HCT116 (cell line): ENCODE results near the gene GPRC5B. TPM values are rescaled to one million over a fixed set of nuclear protein-coding genes. Genes with fewer than 3 reads are reported as not detected.
A peak's percentile ranks its signal among the peaks of the same experiment; 100 is the strongest.

Source experiments
- ATAC-seq: fragments of 200-7000 bp; cut with Tn5 transposase; 2 replicates; pipeline ENCODE4 v1.9.1; 2020; ENCODE audit warnings: mild to moderate bottlenecking, moderate library complexity
- BruUV-seq: library from RNA; stranded (reverse); fragments of 400-500 nt; replicated peaks from 2 replicates; lab custom pipeline; 2021; lab: Mats Ljungman, UMichigan
- CTCF ChIA-PET: fragments of 300-600 bp; sonication (Branson Sonifier 250); formaldehyde crosslinking; loops from one replicate; lab custom pipeline; 2021; ENCODE audit warnings: antibody characterized with exemption; lab: Charles Lee
- POLR2A ChIA-PET: fragments of 300-600, 350-600 bp; sonication (Branson Sonifier 250); formaldehyde crosslinking; loops from one replicate; lab custom pipeline; 2021; ENCODE audit warnings: antibody characterized with exemption; lab: Charles Lee
- RAD21 ChIA-PET, 2 experiments: fragments of 300-600 bp; sonication (Branson Sonifier 250); formaldehyde crosslinking; loops; one replicate each; lab custom pipeline; 2023; ENCODE audit warnings: low total read pairs in 2 of 2; ENCODE audit not compliant: uncharacterized antibody in 2 of 2, unreplicated experiment in 2 of 2, low non-redundant PET in 1 of 2; lab: Charles Lee
- DNase-seq: peaks from one replicate; pipeline ENCODE4 v3.0.0-alpha.2; 2010; ENCODE audit warnings: low read depth, low spot score
- H2AFZ ChIP-seq: fragments of 200-600 bp; shearing (Covaris generic), sonication (generic); 2 replicates; pipeline ENCODE4 v1.6.1; 2017; ENCODE audit warnings: low read depth, mixed run types, mixed read lengths, antibody characterized with exemption, low read length; ENCODE audit not compliant: poor library complexity, severe bottlenecking
- H3K27ac ChIP-seq: 2 replicates; pipeline ENCODE4 v1.5.1; 2012; ENCODE audit warnings: low read depth, low read length
- H3K27me3 ChIP-seq: fragments of 200-600 bp; sonication (generic); 2 replicates; pipeline ENCODE4 v1.6.1; 2016; ENCODE audit warnings: mixed run types, low read length, mixed read lengths; ENCODE audit not compliant: insufficient read depth
- H3K36me3 ChIP-seq, 2 experiments: fragments of 200-500 bp in 1 of 2; fragments of 200-600 bp in 1 of 2; sonication (Bioruptor generic) in 1 of 2; sonication (generic) in 1 of 2; 2 replicates each; pipeline versions ENCODE4 v1.5.1 to v1.6.1; 2014 to 2016; ENCODE audit warnings: low read length in 2 of 2, inconsistent platforms in 1 of 2, mixed read lengths in 1 of 2, mixed run types in 1 of 2; ENCODE audit not compliant: insufficient read depth in 2 of 2, control insufficient read depth in 1 of 2
- H3K4me1 ChIP-seq, 2 experiments: fragments of 200-600 bp in 1 of 2; sonication (generic) in 1 of 2; 2 replicates each; pipeline versions ENCODE4 v1.5.1 to v1.6.1; 2012 to 2017; ENCODE audit warnings: low read length in 2 of 2, inconsistent platforms in 1 of 2, mild to moderate bottlenecking in 1 of 2, mixed read lengths in 1 of 2, mixed run types in 1 of 2, moderate library complexity in 1 of 2; ENCODE audit not compliant: insufficient read depth in 2 of 2, control insufficient read depth in 1 of 2
- H3K4me2 ChIP-seq: fragments of 200-600 bp; sonication (generic); 2 replicates; pipeline ENCODE4 v1.6.1; 2017; ENCODE audit warnings: mixed run types, low read length, mixed read lengths
- H3K4me3 ChIP-seq, 2 experiments: fragments of 200-600 bp in 1 of 2; sonication (generic) in 1 of 2; replicated peaks in 1 of 2; 2 replicates each; pipeline ENCODE4 v1.5.1; 2011 to 2016; ENCODE audit warnings: low read length in 2 of 2, control low read depth in 1 of 2, low read depth in 1 of 2, mild to moderate bottlenecking in 1 of 2, mixed read lengths in 1 of 2, mixed run types in 1 of 2
- H3K79me2 ChIP-seq: fragments of 200-600 bp; sonication (generic); 2 replicates; pipeline ENCODE4 v1.6.1; 2017; ENCODE audit warnings: mild to moderate bottlenecking, mixed run types, low read length, moderate library complexity, mixed read lengths; ENCODE audit not compliant: insufficient read depth
- H3K9ac ChIP-seq: fragments of 200-600 bp; sonication (generic); 2 replicates; pipeline ENCODE4 v1.6.1; 2016; ENCODE audit warnings: low read length, mixed read lengths
- H3K9me2 ChIP-seq: fragments of 200-600 bp; sonication (generic), shearing (Covaris generic); 2 replicates; pipeline ENCODE4 v1.6.1; 2017; ENCODE audit warnings: mixed run types, mild to moderate bottlenecking, moderate library complexity; ENCODE audit not compliant: insufficient read depth
- H3K9me3 ChIP-seq, 2 experiments: fragments of 200-500 bp in 1 of 2; fragments of 200-600 bp in 1 of 2; sonication (Bioruptor generic) in 1 of 2; sonication (generic) in 1 of 2; 2 replicates each; pipeline ENCODE4 v1.6.1; 2014 to 2017; ENCODE audit warnings: low read length in 2 of 2, mixed read lengths in 2 of 2, inconsistent platforms in 1 of 2, low read depth in 1 of 2, mild to moderate bottlenecking in 1 of 2, mixed run types in 1 of 2, moderate library complexity in 1 of 2; ENCODE audit not compliant: control insufficient read depth in 1 of 2, insufficient read depth in 1 of 2
- H4K20me1 ChIP-seq: fragments of 200-600 bp; sonication (generic), shearing (Covaris generic); 2 replicates; pipeline ENCODE4 v1.6.1; 2017; ENCODE audit warnings: mixed run types, mild to moderate bottlenecking, moderate library complexity; ENCODE audit not compliant: insufficient read depth
- CBX3 ChIP-seq: IDR thresholded peaks from 2 replicates; pipeline ENCODE4 v1.6.1; 2012; ENCODE audit warnings: low read depth
- CEBPB ChIP-seq: IDR thresholded peaks from 2 replicates; pipeline ENCODE4 v1.6.1; 2012; ENCODE audit warnings: low read depth
- CTCF ChIP-seq, 3 experiments: fragments of 200-600 bp in 1 of 3; sonication (generic) in 1 of 3; IDR thresholded peaks in 2 of 3; conservative IDR thresholded peaks in 1 of 3; 2 replicates each; pipeline ENCODE4 v1.5.1; 2012 to 2017; ENCODE audit warnings: low read depth in 2 of 3, low read length in 2 of 3, antibody characterized with exemption in 1 of 3, borderline replicate concordance in 1 of 3, control low read depth in 1 of 3, mild to moderate bottlenecking in 1 of 3, mixed read lengths in 1 of 3, mixed run types in 1 of 3, moderate library complexity in 1 of 3; ENCODE audit not compliant: insufficient read depth in 1 of 3
- ELF1 ChIP-seq: IDR thresholded peaks from 2 replicates; pipeline ENCODE4 v1.6.1; 2012; ENCODE audit warnings: low read depth, borderline replicate concordance
- FOSL1 ChIP-seq: IDR thresholded peaks from 2 replicates; pipeline ENCODE4 v1.6.1; 2012; ENCODE audit warnings: low read depth
- JUND ChIP-seq: IDR thresholded peaks from 2 replicates; pipeline ENCODE4 v1.6.1; 2012
- POLR2A ChIP-seq: IDR thresholded peaks from 2 replicates; pipeline ENCODE4 v1.7.0; 2011; ENCODE audit warnings: borderline replicate concordance; ENCODE audit not compliant: insufficient read depth, insufficient read length; ENCODE audit errors: extremely low read depth
- RAD21 ChIP-seq: IDR thresholded peaks from 2 replicates; pipeline ENCODE4 v1.6.1; 2012; ENCODE audit warnings: low read depth, mild to moderate bottlenecking
- SIN3A ChIP-seq: IDR thresholded peaks from 2 replicates; pipeline ENCODE4 v1.6.1; 2012; ENCODE audit warnings: low read depth
- ZNF274 ChIP-seq: fragments of 200-500 bp; sonication (Bioruptor generic); IDR thresholded peaks from 2 replicates; pipeline ENCODE4 v1.6.1; 2014; ENCODE audit warnings: mild to moderate bottlenecking, low read depth, low read length, inconsistent platforms
- intact Hi-C: fragments of 100-400 bp; cut with micrococcal nuclease; formaldehyde crosslinking; loops from 2 replicates; pipeline ENCODE4 v1.10.0; 2022
- total RNA-seq: library from RNA; stranded (reverse); gene quantifications from one replicate; pipeline ENCODE4 v1.2.1, GENCODE V29; 2021; ENCODE audit not compliant: unreplicated experiment
- TF ChIP-seq, protein P1 (sequence below): IDR thresholded peaks from 2 replicates; pipeline ENCODE4 v1.6.1; 2012; ENCODE audit warnings: low read depth
- TF ChIP-seq, protein P2 (sequence below): IDR thresholded peaks from 2 replicates; pipeline ENCODE4 v1.6.1; 2011; ENCODE audit warnings: mild to moderate bottlenecking, low read length, moderate library complexity; ENCODE audit not compliant: insufficient replicate concordance; ENCODE audit errors: extremely low read depth

GPRC5B gene
- total RNA-seq, 1 experiment from 2014 or later: 7.2 TPM

DNA sequence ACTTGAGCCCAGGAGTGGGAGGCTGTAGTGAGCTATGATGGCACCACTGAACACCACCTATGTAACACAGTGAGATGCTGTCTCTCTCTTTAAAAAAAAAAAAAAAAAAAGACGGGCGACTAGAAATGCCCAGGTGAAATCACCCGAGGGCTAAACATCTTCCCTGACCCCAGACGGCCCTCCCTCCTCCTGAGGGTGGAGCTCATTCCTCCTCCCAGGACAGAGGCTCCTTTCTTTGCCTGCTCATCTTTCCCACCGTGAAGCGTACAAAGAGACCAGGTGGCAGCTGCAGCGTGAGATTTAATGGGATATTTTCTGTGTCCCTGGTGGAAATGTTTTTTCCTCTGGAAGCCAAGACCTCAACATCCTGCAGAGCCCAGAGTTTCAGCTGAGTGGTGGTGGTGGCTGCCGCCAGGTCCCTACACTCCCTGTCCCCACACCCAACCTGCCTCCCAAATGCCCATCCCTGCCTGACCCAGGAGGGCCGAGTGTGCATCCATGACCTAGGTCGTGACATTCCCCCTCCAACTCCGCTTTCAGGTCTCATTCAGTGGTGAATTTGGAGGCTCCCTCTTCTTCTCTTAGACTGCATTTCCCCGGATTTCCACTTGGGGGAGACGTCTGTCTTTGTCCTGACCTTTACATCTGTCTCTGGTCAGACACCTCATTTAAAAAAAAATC lies 14.4 kb upstream of the GPRC5B start:
- POLR2A ChIA-PET: interaction anchor here (0.6 kb wide), 1 partner anchor 776 kb away, joined by 4 read pairs; no protein-coding TSS in a partner anchor
- RAD21 ChIA-PET: interaction anchor here (0.7 to 1.6 kb wide), 5 partner anchors 9 to 501 kb away, joined by 3 to 5 read pairs (median 4); no protein-coding TSS in a partner anchor
- no TSS peak for BruUV-seq
- H4K20me1 ChIP-seq: no peaks in the 10 kb centered on the region
- no peak overlapping the region for H3K4me3 ChIP-seq
- peak overlapping the region; percentile 40 for H3K4me2 ChIP-seq
- no peak overlapping the region for H2AFZ ChIP-seq
- no peak overlapping the region for H3K9ac ChIP-seq
- H3K27ac ChIP-seq: no peak overlapping the region
- H3K4me1 ChIP-seq: peaks cover 4 to 6% of the 10 kb centered on the region in 2 experiments; a peak in 2 of 4 replicates
- H3K27me3 ChIP-seq: no peaks in the 10 kb centered on the region
- no peaks in the 10 kb centered on the region for H3K36me3 ChIP-seq
- CTCF ChIA-PET: interaction anchor here (0.8 to 5.1 kb wide), 9 partner anchors 8 to 487 kb away, joined by 3 to 49 read pairs (median 8); no protein-coding TSS in a partner anchor
- H3K9me2 ChIP-seq: no peaks in the 10 kb centered on the region
- TF ChIP-seq POLR2A (no peak), JUND (no peak), CBX3 (no peak), ELF1 (no peak), CTCF (IDR thresholded peaks at IDR 0.05 in 2 of 3, conservative IDR thresholded peaks at IDR 0.05 in 1 of 3; ENCODE audit: borderline replicate concordance in 1 of 3, insufficient read depth in 1 of 3, low read depth in 2 of 3, low read length in 2 of 3) (peak; percentile 69 to 88 (median 83)), SIN3A (no peak), ZNF274 (no peak), FOSL1 (no peak), CEBPB (no peak), RAD21 (peak; percentile 75)
- TF ChIP-seq, protein P1, sequence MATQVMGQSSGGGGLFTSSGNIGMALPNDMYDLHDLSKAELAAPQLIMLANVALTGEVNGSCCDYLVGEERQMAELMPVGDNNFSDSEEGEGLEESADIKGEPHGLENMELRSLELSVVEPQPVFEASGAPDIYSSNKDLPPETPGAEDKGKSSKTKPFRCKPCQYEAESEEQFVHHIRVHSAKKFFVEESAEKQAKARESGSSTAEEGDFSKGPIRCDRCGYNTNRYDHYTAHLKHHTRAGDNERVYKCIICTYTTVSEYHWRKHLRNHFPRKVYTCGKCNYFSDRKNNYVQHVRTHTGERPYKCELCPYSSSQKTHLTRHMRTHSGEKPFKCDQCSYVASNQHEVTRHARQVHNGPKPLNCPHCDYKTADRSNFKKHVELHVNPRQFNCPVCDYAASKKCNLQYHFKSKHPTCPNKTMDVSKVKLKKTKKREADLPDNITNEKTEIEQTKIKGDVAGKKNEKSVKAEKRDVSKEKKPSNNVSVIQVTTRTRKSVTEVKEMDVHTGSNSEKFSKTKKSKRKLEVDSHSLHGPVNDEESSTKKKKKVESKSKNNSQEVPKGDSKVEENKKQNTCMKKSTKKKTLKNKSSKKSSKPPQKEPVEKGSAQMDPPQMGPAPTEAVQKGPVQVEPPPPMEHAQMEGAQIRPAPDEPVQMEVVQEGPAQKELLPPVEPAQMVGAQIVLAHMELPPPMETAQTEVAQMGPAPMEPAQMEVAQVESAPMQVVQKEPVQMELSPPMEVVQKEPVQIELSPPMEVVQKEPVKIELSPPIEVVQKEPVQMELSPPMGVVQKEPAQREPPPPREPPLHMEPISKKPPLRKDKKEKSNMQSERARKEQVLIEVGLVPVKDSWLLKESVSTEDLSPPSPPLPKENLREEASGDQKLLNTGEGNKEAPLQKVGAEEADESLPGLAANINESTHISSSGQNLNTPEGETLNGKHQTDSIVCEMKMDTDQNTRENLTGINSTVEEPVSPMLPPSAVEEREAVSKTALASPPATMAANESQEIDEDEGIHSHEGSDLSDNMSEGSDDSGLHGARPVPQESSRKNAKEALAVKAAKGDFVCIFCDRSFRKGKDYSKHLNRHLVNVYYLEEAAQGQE: no peak
- TF ChIP-seq, protein P2, sequence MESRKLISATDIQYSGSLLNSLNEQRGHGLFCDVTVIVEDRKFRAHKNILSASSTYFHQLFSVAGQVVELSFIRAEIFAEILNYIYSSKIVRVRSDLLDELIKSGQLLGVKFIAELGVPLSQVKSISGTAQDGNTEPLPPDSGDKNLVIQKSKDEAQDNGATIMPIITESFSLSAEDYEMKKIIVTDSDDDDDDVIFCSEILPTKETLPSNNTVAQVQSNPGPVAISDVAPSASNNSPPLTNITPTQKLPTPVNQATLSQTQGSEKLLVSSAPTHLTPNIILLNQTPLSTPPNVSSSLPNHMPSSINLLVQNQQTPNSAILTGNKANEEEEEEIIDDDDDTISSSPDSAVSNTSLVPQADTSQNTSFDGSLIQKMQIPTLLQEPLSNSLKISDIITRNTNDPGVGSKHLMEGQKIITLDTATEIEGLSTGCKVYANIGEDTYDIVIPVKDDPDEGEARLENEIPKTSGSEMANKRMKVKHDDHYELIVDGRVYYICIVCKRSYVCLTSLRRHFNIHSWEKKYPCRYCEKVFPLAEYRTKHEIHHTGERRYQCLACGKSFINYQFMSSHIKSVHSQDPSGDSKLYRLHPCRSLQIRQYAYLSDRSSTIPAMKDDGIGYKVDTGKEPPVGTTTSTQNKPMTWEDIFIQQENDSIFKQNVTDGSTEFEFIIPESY: no peak
- no peaks in the 10 kb centered on the region for H3K9me3 ChIP-seq
- intact Hi-C loops: loop anchor here (1.0 to 2.0 kb wide), 2 partner anchors 402 to 484 kb away; no protein-coding TSS in a partner anchor
- DNase-seq: peak; percentile 57
- H3K79me2 ChIP-seq: no peaks in the 10 kb centered on the region
- ATAC-seq: peak; percentile 89
